EL (cell line): ENCODE results near the gene CDH2.
A peak's percentile ranks its signal among the peaks of the same experiment; 100 is the strongest.

Source experiments
- DNase-seq: peaks from one replicate; pipeline ENCODE4 v3.0.0-alpha.2; 2016

The CDH2 gene

DNA sequence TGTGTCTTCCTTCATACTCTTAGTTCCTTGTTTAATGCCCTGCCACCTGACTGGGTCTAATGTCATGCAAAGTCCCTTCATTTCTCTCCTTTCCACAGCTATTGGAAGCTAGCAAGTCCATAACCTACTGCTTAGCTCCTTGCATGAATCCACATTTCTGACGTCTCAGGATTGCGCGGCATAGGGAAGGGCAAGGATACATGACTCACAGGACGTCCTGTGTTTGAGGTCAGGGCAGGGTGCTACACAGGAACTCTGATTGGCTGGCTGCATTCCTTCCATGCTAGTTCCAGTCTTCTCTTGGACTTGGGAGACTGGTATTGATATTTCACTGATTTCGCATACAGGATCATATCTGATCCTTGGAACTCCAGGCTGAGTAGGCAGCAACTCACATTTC, 137.9 kb downstream of the CDH2 start:
- DNase-seq, result peak; percentile 32

- DNase-seq, result no peak
Observed at GRCh38 chr18:28036488-28036887, 140.4 kb downstream of the CDH2 start.

DNA sequence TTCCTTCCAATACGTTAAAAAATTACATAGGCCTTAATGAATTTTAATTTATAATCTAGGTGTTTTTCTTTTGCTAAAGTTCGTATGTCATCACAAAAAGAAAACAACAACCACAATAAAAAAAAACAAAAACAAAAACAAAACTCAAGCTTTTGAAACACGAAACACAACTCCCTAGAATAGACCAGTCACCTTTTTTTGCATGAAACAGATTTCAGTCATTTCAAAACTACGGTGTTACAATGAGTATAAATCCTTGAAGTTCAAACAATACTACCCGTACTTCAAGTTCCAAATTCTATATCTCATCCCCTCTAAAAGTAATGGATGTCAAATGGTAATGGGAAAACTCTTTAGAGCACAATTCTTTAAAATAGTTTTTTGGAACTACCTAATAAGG, 142.4 kb downstream of the CDH2 start:
- no peak for DNase-seq

GRCh38 chr18:28032177-28032576, 144.8 kb downstream of the CDH2 start:
- peak; percentile 12 for DNase-seq

DNA sequence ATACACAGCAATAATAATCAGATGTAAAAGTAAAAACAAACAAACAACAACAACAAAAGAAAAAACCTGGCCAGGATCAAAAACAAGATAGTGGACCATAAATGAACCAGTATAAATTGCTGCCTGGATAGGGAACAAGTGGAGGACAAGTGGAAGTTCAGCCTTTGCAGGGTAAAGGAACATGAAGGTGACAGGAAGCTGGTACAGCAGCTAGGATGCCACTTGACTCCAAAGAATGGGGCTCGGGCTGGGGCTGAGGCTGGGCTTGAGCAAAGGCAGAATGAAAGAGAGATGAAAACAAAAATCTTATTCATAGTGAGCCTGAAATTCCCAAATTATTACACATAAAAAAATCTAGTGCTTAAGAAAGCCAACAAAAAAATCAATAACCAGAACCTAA, 146.5 kb downstream of the CDH2 start:
- DNase-seq, result no peak

DNA sequence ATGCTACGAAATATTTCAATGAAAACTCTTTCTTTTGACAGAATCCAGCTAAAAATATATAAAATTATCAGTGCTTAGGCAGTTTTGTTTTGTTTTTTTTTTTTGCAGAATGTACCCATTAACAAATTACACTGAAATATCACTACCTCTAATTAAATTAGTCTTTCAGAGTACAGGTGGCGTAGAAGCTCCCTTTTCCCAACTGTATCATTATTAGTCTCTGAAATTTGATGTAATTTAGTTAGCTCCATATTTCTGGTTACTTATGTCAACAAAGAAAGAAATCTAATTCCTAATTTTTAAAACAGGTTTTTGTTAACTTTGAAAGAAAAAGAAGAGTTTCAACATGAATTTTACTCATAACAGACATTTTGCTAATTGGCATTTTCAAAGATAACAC, 149.2 kb downstream of the CDH2 start:
- no peak for DNase-seq

- peak; percentile 19 for DNase-seq
Observed at GRCh38 chr18:28019425-28020108, 157.4 kb downstream of the CDH2 start.

- DNase-seq, result no peak
Observed at GRCh38 chr18:28018351-28018750, 158.6 kb downstream of the CDH2 start.

- DNase-seq, result no peak
Observed at GRCh38 chr18:28015671-28016070, 161.3 kb downstream of the CDH2 start.

DNA sequence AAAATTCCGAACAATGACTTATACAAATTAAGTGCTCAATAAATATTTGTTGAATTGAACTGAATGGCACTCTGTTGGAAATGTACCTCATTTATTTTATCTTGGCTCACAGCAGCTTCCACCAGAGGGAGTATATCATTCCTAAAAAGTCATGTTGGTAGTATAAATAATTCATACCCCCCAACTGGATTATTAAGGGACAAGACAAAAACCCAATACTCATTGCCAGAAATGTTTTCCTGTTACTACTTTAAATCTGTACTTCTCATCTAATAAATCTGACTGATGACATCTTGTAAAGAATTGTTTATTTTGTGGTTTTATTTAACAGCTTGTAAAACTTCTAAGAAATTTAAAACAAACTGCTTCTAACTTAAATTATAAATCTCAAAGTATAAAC, 163.9 kb downstream of the CDH2 start:
- peak; percentile 30 for DNase-seq

DNA sequence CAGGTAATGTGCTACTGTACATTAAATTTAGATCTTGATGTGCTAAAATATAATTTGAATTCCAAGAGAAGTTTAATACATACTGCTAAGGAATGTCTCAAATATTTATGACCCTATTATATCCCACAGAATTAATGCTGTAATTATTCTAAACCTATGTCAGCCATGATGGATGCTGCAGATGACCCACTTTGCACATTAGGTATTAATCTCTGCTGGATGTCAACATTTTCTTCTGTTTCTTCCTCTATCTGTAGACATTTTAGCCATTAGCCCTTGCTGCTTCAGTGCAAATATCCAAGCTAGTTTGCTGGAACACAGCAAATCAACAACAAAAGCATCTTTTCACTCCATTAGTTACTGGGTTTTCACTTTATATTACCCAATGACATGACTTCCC, 164.6 kb downstream of the CDH2 start:
- no peak for DNase-seq

GRCh38 chr18:28009589-28009988, 167.3 kb downstream of the CDH2 start:
- no peak for DNase-seq

- peak; percentile 71 for DNase-seq
Observed at GRCh38 chr18:28007841-28008240, 169.1 kb downstream of the CDH2 start.

- no peak for DNase-seq
Observed at GRCh38 chr18:28005164-28005563, 171.8 kb downstream of the CDH2 start.

- no peak for DNase-seq
Observed at GRCh38 chr18:28004606-28005005, 172.3 kb downstream of the CDH2 start.

- DNase-seq, result peak; percentile 56
Observed at GRCh38 chr18:28003451-28003850, 173.5 kb downstream of the CDH2 start.

DNA sequence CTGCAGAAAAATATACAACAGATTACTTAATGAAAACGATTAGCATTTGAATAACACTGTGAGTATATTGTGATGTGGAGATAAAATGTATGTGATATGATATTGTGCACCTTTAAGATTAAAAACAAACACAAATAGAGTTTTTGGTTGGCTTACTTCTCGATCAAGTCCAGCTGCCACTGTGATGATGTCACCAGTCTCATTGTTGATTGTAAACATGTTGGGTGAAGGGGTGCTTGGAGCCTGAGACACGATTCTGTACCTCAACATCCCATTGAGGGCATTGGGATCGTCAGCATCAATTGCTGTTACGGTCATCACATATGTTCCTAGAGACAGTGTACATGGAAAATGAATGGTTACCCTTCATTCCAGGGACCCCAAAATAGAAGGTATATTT, 174.1 kb downstream of the CDH2 start:
- no peak for DNase-seq

DNA sequence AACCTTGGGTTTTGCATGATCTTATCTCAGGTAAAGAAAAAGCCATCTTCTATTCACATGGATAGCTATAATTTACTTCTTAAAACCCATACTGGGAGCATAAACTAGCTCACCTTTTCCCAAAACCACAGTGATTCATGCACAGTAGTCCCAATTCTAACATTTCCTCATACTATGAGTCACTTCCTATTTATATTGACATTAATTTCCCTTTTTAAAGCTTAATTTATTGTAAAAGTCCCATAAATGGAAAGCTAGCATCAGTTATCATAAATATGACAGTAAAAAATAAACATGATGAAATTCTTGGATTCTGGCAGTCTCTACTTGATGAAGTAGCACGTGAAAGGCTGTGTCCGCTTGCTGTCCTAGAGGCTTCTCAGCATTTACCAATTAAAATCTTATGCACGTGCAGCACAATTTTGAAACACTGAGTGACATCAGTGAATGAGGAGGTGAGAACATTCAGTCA, 180.1 kb downstream of the CDH2 start:
- peak; percentile 41 for DNase-seq

GRCh38 chr18:27995770-27996502, 181.0 kb downstream of the CDH2 start:
- no peak for DNase-seq

DNA sequence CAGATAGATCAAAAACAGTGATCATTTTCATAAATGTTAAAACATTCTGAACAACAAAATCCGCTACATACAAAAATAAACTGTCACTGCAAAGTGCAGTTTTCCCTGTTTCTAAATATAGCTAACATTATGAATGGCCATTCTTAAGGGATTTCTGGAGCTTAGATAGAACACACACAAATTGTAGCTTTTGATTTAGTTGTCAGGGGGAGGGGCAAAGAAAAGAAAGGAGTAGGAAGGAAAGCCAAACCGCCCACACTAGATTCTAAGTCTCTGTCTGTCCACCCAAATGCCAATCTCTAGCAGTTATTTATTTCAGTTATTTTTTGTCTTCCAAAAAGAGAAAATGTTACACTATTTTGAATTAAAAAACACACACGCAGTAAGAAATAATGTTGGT, 182.4 kb downstream of the CDH2 start:
- no peak for DNase-seq

- DNase-seq, result no peak
Observed at GRCh38 chr18:27991391-27991790, 185.5 kb downstream of the CDH2 start.

DNA sequence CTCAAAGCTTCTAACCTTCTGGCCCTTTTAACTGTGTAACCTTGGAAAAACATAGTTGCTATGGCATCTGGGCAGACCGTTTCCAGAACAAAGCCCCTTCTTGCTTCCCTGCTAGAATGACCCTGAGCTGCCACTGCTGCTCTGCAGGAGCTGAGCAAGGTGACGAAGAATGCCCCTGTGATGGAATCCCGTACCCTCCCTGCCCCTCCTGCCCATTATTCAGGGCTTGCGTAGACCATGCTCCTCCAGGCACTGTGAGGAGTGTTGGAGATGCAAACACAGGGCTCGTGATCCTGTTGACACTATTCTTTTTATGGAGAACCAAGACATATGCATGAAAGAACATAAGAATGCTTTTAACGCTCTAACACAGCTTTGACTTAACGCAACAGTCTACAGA, 191.1 kb downstream of the CDH2 start:
- DNase-seq, result no peak

GRCh38 chr18:27983780-27984179, 193.2 kb downstream of the CDH2 start:
- no peak for DNase-seq

- DNase-seq, result no peak
Observed at GRCh38 chr18:27976806-27977408, 200.0 kb downstream of the CDH2 start.
